GM12878 (cell line): Measurements from ENCODE around the gene POLA1.

ENCODE experiments used
- MXI1 ChIP-seq: fragments of 150-350 bp; IDR thresholded peaks from 2 replicates; pipeline ENCODE4 v1.6.1; 2011; ENCODE audit warnings: low read depth, mild to moderate bottlenecking, inconsistent platforms, low read length, improper control_type of control experiment
- POLR2A ChIP-seq: IDR thresholded peaks from 2 replicates; pipeline ENCODE4 v1.6.1; 2011; ENCODE audit warnings: low read depth, mild to moderate bottlenecking, low read length
- TF ChIP-seq, protein P1 (sequence below), 3 experiments: IDR thresholded peaks in 2 of 3; conservative IDR thresholded peaks in 1 of 3; 2 replicates each; pipeline ENCODE4 v1.5.1; 2011; ENCODE audit warnings: low read depth in 3 of 3, low read length in 3 of 3, mild to moderate bottlenecking in 3 of 3, control low read depth in 2 of 3, moderate library complexity in 2 of 3, inconsistent platforms in 1 of 3, mixed read lengths in 1 of 3; ENCODE audit not compliant: control insufficient read depth in 2 of 3, insufficient read depth in 1 of 3; ENCODE audit errors: extremely low read depth in 1 of 3
- TF ChIP-seq, protein P2 (sequence below): IDR thresholded peaks from 2 replicates; pipeline ENCODE4 v1.6.1; 2012; ENCODE audit warnings: low read depth, low read length, improper control_type of control experiment
- TF ChIP-seq, protein P3 (sequence below): IDR thresholded peaks from 2 replicates; pipeline ENCODE4 v1.6.1; 2012; ENCODE audit warnings: mild to moderate bottlenecking, low read depth, low read length

DNA sequence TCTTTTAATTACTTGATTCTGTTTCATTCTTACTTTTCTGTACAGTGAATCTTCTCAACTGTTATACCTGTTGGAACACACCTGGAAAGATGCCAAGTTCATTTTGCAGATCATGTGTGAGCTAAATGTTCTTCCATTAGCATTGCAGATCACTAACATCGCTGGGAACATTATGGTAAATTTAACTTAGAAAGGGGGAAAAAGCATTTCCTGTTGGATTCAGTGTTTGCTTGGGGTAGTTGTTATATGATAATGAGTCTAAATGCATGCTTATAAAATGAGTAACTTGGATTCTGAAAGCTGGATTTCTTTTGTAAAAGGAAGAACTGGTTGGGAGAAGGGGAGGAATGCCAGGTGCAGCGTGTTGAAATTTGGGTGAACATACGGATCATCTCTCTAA lies 47.6 kb downstream of the POLA1 start:
- TF ChIP-seq MXI1 (no peak), POLR2A (no peak)
- TF ChIP-seq, protein P1, sequence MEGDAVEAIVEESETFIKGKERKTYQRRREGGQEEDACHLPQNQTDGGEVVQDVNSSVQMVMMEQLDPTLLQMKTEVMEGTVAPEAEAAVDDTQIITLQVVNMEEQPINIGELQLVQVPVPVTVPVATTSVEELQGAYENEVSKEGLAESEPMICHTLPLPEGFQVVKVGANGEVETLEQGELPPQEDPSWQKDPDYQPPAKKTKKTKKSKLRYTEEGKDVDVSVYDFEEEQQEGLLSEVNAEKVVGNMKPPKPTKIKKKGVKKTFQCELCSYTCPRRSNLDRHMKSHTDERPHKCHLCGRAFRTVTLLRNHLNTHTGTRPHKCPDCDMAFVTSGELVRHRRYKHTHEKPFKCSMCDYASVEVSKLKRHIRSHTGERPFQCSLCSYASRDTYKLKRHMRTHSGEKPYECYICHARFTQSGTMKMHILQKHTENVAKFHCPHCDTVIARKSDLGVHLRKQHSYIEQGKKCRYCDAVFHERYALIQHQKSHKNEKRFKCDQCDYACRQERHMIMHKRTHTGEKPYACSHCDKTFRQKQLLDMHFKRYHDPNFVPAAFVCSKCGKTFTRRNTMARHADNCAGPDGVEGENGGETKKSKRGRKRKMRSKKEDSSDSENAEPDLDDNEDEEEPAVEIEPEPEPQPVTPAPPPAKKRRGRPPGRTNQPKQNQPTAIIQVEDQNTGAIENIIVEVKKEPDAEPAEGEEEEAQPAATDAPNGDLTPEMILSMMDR (IDR thresholded peaks at IDR 0.05 in 2 of 3, conservative IDR thresholded peaks at IDR 0.05 in 1 of 3; ENCODE audit: control insufficient read depth in 2 of 3, extremely low read depth in 1 of 3, insufficient read depth in 1 of 3, low read depth in 3 of 3, low read length in 3 of 3): no peak
- TF ChIP-seq, protein P2, sequence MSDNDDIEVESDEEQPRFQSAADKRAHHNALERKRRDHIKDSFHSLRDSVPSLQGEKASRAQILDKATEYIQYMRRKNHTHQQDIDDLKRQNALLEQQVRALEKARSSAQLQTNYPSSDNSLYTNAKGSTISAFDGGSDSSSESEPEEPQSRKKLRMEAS: no peak
- TF ChIP-seq, protein P3, sequence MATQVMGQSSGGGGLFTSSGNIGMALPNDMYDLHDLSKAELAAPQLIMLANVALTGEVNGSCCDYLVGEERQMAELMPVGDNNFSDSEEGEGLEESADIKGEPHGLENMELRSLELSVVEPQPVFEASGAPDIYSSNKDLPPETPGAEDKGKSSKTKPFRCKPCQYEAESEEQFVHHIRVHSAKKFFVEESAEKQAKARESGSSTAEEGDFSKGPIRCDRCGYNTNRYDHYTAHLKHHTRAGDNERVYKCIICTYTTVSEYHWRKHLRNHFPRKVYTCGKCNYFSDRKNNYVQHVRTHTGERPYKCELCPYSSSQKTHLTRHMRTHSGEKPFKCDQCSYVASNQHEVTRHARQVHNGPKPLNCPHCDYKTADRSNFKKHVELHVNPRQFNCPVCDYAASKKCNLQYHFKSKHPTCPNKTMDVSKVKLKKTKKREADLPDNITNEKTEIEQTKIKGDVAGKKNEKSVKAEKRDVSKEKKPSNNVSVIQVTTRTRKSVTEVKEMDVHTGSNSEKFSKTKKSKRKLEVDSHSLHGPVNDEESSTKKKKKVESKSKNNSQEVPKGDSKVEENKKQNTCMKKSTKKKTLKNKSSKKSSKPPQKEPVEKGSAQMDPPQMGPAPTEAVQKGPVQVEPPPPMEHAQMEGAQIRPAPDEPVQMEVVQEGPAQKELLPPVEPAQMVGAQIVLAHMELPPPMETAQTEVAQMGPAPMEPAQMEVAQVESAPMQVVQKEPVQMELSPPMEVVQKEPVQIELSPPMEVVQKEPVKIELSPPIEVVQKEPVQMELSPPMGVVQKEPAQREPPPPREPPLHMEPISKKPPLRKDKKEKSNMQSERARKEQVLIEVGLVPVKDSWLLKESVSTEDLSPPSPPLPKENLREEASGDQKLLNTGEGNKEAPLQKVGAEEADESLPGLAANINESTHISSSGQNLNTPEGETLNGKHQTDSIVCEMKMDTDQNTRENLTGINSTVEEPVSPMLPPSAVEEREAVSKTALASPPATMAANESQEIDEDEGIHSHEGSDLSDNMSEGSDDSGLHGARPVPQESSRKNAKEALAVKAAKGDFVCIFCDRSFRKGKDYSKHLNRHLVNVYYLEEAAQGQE: no peak
